ENCODE results near the gene RAB6B.

RAB6B gene

DNA sequence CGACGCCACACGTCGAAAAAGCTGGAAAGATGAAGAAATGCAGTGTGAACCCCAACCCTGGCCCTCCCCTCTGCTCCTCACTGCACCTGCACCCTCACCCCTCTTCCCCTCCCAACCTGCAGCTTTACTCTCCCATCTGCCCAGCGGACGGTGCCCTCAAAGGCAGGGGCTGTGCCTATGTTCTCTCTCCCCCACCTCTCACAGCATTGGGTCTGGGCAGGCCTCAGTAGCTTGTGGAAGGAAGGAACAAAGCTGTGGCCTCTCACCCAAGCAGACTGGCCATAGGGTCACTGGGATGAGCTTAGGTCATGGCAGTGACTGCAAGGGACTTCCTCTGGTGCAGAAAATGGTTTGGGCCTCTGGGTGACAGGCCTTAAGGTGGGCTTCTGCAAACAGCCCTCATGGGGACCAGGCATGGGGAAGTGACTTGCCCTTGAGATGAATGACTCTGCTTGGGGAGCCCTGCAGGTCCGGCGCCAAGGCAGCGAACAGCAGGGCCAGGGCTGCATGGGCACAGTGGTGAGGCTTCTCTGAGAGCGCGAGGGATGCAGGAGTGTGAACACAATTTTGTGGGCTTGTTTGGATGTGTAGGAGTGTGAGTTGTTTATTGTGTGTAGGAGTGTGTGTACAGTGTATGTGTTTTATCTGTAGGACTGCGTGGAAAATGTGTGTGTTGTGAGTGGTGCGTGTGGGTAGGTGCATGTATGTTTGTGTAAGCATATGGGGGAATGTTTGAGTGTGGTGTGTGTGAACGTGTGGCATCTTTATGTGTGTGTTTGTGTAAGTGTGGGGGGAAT lies 60.9 kb downstream of the RAB6B start:
- no peak for DNase-seq

DNA sequence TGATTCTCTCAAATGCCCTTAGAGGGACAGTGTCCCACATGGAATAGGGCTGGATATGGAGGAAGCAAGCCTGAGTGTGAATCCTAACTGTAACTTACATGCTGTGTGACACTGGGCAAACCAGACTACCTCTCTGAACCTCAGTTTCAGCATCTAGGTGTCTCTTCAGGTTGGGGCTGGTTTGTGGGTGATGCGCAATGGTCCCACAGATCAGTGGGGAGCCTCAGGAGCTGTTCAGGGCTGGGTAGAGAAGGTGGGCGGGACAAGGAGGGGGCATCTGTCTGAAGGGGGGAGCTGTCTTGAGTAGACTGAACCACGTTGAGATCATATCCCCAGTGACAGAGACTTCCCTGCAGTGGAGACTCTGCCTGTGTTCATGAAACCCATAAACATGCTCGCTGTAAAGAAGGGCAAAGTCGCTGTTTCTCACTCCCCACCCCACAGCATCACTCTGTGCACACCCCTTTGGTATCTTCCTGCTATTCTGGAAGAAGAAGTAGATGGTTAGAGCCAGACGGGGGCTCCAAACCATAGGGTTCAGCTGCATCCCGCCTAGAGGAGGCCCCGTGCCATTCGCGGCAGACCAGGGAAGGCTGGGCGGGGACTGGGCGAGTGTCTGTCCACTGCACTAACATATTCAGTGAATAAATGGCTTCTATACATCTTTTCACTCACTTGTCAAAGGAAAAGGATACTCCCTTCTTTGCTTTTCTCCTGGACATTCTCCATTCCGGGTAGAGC lies 61.6 kb downstream of the RAB6B start:
- no peak for DNase-seq

GRCh38 chr3:133833267-133833666 lies 62.4 kb downstream of the RAB6B start:
- no peak for DNase-seq

DNA sequence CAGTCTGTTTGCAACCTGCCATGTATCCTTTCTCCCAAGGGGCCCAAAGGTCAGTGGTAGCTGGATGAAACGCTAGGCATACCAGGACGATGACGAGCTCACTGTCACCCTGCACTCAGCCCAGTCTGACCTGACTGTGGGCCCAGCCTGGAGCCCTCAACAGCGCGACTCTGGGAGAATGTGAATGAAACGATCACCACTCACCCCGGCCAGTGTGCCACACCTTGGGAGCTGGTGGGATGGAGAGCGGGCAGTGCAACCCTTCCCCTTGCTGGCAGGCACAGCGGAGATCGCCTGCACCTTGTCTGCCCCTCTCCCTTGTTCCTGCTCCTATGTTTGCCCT lies 62.9 kb downstream of the RAB6B start:
- DNase-seq: no peak

- no peak for DNase-seq
These were observed 63.5 kb downstream of the RAB6B start for GRCh38 chr3:133831966-133832801.

DNA sequence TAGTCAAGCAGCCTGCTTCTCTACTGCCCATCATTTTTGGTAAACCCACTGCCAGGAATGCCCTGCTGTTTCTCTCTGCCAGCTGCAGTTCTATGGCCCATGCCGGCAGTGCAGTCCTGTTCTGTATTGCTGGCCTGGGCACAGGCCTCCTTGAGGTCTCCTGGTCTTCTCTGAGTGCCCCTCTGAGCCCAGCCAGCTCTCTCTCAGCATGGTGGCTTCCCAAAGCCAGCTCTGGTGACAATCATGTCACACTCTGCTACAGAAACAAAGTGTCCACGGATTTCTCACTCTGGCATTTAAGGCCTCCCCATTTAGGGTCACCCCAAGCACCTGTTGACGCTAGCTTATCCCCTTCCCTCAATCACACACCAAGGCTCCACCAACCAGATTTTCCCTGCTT lies 65.6 kb downstream of the RAB6B start:
- no peak for DNase-seq

GRCh38 chr3:133829310-133829707 lies 66.4 kb downstream of the RAB6B start:
- DNase-seq: no peak

GRCh38 chr3:133828576-133829309 lies 66.9 kb downstream of the RAB6B start:
- no peak for DNase-seq

DNA sequence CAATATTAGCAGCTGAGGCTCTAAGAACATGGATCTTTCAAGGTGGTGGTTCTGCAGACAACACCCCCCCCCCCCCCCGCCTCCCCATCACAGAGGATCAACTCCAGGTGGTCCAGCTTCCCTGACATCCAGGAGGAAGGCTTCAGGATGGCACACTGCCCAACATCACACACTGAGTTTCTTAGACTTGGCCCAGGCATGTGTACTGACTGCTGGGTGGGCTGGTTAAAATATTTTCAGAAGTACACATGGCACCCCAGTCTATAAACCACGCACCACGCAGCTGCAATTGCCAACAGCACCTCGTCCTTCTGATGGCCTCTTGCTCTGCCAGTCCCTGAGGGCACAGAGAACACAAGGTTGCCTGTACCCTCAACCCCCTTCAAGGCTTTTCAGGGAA lies 68.0 kb downstream of the RAB6B start:
- DNase-seq: no peak

GRCh38 chr3:133827136-133827535 lies 68.5 kb downstream of the RAB6B start:
- DNase-seq: no peak

DNA sequence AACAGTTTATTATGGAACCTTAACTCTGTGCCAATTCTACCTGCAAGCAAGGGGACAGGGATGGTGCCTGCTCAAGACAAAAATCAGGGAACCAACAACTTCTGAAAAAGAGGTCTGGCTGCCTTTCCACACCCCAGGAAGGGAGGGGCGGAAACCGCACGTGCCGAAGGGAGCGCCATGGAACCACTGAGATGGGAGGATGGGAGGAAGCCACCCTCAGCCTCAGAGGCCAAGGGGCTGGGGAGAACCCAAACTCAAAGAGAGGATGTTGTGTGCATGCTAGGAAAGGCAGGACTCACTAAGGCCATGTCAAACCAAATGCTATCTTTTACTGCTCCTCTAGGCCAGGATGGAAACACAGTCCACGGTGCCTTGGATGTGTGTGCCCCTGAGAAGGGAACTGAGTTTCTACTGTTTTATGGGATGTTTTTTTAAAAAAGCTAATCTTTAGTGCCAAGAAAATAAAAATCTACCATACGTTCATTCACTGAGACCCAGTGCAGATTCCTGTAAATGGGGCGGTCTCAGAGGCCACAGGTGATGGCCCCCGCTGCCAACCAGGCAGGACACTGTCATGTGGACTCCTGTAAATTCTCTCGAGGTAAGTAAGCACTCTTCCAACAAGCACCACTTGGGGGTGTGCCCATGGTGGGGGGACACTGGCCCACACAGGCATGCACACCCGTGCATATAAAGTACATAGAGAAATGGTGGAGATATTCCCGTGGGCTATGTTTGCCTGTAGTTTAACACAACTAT lies 69.5 kb downstream of the RAB6B start:
- DNase-seq: no peak

DNA sequence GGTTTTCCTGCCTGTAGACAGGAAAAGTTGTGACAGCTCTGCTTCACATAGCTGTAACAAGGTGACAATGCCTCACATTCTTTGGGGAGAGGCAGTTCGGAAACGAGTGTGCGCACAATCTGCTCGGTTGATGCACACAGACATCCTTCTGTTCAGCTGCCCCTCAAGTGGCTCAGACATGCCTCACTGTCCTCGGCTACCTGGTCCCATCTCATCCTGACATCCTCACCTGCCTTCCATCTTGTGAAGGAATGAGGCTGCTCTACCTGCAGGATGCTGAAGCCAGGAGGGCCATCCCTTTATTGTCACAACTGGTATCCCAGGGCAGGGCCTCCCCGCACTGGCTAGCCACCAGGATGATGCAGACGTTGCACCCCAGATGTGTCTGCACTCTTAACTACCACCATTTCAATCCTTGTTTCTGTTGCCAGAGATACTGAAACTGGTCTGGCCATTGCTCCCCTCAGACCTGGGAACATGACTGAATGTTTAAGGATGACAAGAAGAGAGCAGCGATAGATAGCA lies 70.7 kb downstream of the RAB6B start:
- no peak for DNase-seq

GRCh38 chr3:133821767-133822638 lies 73.7 kb downstream of the RAB6B start:
- DNase-seq: peak; percentile 13

GRCh38 chr3:133820889-133821675 lies 74.6 kb downstream of the RAB6B start:
- no peak for DNase-seq

GRCh38 chr3:133820129-133820528 lies 75.6 kb downstream of the RAB6B start:
- no peak for DNase-seq

GRCh38 chr3:133815386-133815785 lies 80.3 kb downstream of the RAB6B start:
- no peak for DNase-seq

- DNase-seq: no peak
These were observed 82.8 kb downstream of the RAB6B start for GRCh38 chr3:133812872-133813271.

GRCh38 chr3:133805702-133806475 lies 89.8 kb downstream of the RAB6B start, which contains the start of gene SRPRB:
Gene SRPRB, plus strand, starts transcription at chr3:133805815. Its CDS starts 34 bp downstream, at chr3:133805849.
- DNase-seq: peak; percentile 90

DNA sequence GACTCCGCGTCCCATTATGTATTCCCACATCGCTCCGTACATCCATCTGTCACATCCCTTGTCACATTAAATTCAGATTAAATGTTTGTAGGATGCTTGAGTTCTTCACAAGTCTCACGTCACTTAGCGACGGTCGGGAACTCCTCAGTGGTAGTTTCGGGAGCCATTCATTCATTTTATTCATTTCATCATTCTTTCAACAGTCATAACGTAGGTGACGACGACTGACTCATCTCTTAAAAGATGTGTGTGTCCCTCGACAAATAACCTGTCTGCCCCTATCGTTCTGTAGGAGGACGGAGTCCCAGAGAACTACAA lies 90.3 kb downstream of the RAB6B start:
- DNase-seq: no peak
